ENCODE measurements around the gene PARP14. TPM values are rescaled to one million over a fixed set of nuclear protein-coding genes. Genes with fewer than 3 reads are reported as not detected.

The PARP14 gene
- total RNA-seq, 1 experiment from 2014 or later = 18.0 TPM

DNA sequence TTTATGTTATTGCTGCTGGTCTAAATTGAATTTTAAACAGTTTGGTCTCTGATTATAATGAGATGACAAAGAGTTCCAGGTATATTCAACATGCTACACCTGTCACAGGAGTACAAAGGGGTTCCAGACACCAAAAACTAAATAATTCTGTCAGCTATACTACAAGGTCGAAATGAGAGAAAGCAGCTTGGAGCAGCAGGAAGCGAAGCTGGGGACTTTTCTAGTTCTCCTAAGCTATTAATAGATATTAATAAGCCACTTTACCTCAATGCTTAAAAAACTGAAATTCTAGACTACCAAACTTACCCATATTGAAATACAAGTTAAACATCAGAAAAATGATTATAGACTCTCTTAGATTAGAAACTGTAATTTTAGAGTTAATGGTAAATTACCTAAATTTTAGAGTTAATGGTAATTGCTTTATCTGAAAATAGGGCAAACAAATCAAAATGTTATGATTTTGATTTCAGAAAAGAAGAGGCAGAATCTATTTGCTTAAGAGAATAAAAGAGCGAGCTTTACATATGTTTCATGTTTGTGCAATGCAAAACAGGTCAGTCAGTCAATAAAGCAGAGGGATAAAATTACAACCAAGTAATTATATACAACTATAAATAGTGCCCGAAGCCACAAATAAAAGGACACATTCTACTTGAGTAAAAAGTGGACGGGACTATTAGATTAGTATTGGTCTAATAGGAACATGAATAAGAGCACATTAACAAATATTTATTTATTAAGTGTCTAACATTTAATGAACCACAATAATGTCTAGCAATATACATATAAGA is 96.2 kb downstream of the PARP14 start:
- H3K9me3 ChIP-seq = no peaks in the 10 kb centered on the region
- DNase-seq = no peak
- no peaks in the 10 kb centered on the region for H3K27me3 ChIP-seq
- no peak overlapping the region for H3K4me3 ChIP-seq
- no peaks in the 10 kb centered on the region for H3K36me3 ChIP-seq

DNA sequence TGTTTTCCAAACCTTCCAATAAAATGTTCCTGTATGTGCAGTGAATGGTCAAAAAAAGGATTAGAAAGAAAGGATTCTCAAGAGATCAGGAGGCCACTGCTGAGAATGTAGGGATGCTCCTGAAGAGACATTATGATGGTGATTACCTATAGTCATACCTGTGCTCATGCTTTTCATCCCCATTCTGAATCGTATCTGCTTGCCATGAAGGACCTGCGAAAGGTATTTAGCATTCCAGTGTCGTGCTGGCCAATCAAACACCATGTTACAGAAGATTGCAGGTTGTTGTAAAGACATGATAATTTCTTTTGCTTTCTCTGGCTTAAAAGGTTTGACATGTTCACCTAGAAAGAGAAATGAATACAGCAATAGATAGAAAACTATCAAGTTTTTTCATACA is 96.9 kb downstream of the PARP14 start:
- no peaks in the 10 kb centered on the region for H3K9me3 ChIP-seq
- H3K27me3 ChIP-seq = no peaks in the 10 kb centered on the region
- no peaks in the 10 kb centered on the region for H3K36me3 ChIP-seq
- H3K4me3 ChIP-seq = no peak overlapping the region
- DNase-seq = no peak

Other genes starting within 250 kb of the PARP14 start
- 102 and 126 TPM in 2 replicates for gene KPNA1, start 165.9 kb upstream of the PARP14 start, total RNA-seq (2014; rRNA removed; shearing (Covaris generic); ENCODE audit: low replicate concordance)
- gene PARP9, start 116.5 kb upstream of the PARP14 start, total RNA-seq (2014; rRNA removed; shearing (Covaris generic); ENCODE audit: low replicate concordance) = 20.8 and 40.0 TPM in 2 replicates
- gene DTX3L, start 116.5 kb upstream of the PARP14 start, total RNA-seq (2014; rRNA removed; shearing (Covaris generic); ENCODE audit: low replicate concordance) = 28.4 and 39.3 TPM in 2 replicates
- 0.10 TPM in 1 of 2 replicates, not detected in the other for gene PARP15, start 103.2 kb upstream of the PARP14 start, total RNA-seq (2014; rRNA removed; shearing (Covaris generic); ENCODE audit: low replicate concordance)
- gene HSPBAP1, start 113.0 kb downstream of the PARP14 start, total RNA-seq (2014; rRNA removed; shearing (Covaris generic); ENCODE audit: low replicate concordance) = 1.4 and 10.3 TPM in 2 replicates
- gene SLC49A4, start 114.2 kb downstream of the PARP14 start, total RNA-seq (2014; rRNA removed; shearing (Covaris generic); ENCODE audit: low replicate concordance) = 9.9 and 10.2 TPM in 2 replicates

Data from MG63 (cell line).